CD4-positive, alpha-beta T cell (primary cell): ENCODE results near the gene PNPLA7. TPM values are rescaled to one million over a fixed set of nuclear protein-coding genes. Genes with fewer than 3 reads are reported as not detected.

Source experiments
- ATAC-seq: fragments of 200-7000 bp; cut with Tn5 transposase; one replicate; pipeline ENCODE4 v1.10.0; 2022; ENCODE audit warnings: mild to moderate bottlenecking; ENCODE audit not compliant: poor library complexity
- CTCF ChIA-PET: fragments of 350-600 bp; sonication (Branson Sonifier 250); formaldehyde crosslinking; loops from one replicate; lab custom pipeline; 2021; ENCODE audit warnings: antibody characterized with exemption, inconsistent platforms; lab: Charles Lee
- POLR2A ChIA-PET: fragments of 350-600 bp; sonication (Branson Sonifier 250); formaldehyde crosslinking; loops from one replicate; lab custom pipeline; 2021; ENCODE audit warnings: antibody characterized with exemption, inconsistent platforms; lab: Charles Lee
- DNase-seq, 14 experiments: peaks; one replicate each; pipeline ENCODE4 v3.0.0-alpha.2; 2013 to 2020; ENCODE audit warnings: mixed read lengths in 2 of 14
- H3K27ac ChIP-seq, 2 donors: one replicate each; pipeline versions ENCODE4 v1.5.1 to v1.7.0; 2013; ENCODE audit warnings: low read length in 2 of 2, low read depth in 1 of 2, mild to moderate bottlenecking in 1 of 2
- H3K27me3 ChIP-seq, 2 experiments: 1 replicate in 1 of 2; 2 replicates in 1 of 2; pipeline versions ENCODE4 v1.6.1 to v1.7.0; 2013; ENCODE audit warnings: low read length in 2 of 2, control low read depth in 1 of 2, mild to moderate bottlenecking in 1 of 2, moderate library complexity in 1 of 2; ENCODE audit not compliant: insufficient read depth in 2 of 2, control insufficient read depth in 1 of 2
- H3K36me3 ChIP-seq: one replicate; pipeline ENCODE4 v1.6.1; 2013; ENCODE audit warnings: low read length, control low read depth; ENCODE audit not compliant: insufficient read depth
- H3K4me1 ChIP-seq: one replicate; pipeline ENCODE4 v1.6.1; 2013; ENCODE audit warnings: low read length, control low read depth; ENCODE audit not compliant: insufficient read depth
- H3K4me3 ChIP-seq: one replicate; pipeline ENCODE4 v1.5.1; 2013; ENCODE audit warnings: mild to moderate bottlenecking, low read length, moderate library complexity
- H3K9me3 ChIP-seq, 2 experiments: 1 replicate in 1 of 2; 2 replicates in 1 of 2; pipeline versions ENCODE4 v1.6.1 to v1.7.0; 2013; ENCODE audit warnings: low read length in 2 of 2, mild to moderate bottlenecking in 2 of 2, control low read depth in 1 of 2, moderate library complexity in 1 of 2; ENCODE audit not compliant: control insufficient read depth in 1 of 2, insufficient read depth in 1 of 2
- H3K27ac Mint-ChIP-seq: one replicate; pipeline ENCODE4 v1.8.0; 2020; ENCODE audit warnings: mixed read lengths
- H3K27me3 Mint-ChIP-seq: one replicate; pipeline ENCODE4 v1.8.0; 2021; ENCODE audit warnings: mixed read lengths
- H3K36me3 Mint-ChIP-seq: one replicate; pipeline ENCODE4 v1.8.0; 2021; ENCODE audit warnings: low read depth, mixed read lengths
- H3K4me1 Mint-ChIP-seq: one replicate; pipeline ENCODE4 v1.8.0; 2021; ENCODE audit warnings: low read depth, mixed read lengths
- H3K4me3 Mint-ChIP-seq: one replicate; pipeline ENCODE4 v1.8.0; 2020; ENCODE audit warnings: mild to moderate bottlenecking, mixed read lengths
- H3K9me3 Mint-ChIP-seq: one replicate; pipeline ENCODE4 v1.8.0; 2020; ENCODE audit warnings: mixed read lengths
- intact Hi-C, 2 experiments: fragments of 100-400 bp; cut with DNase I in 1 of 2; cut with micrococcal nuclease in 1 of 2; formaldehyde crosslinking; loops; one replicate each; pipeline versions ENCODE4 v1.15.1 to v1.9.0; 2023 to 2025; cut with DNase I, micrococcal nuclease
- total RNA-seq, 174 experiments: library from RNA in 2 of 174; stranded (reverse) in 2 of 174; gene quantifications; one replicate each; pipeline ENCODE4 v1.2.3 and lab custom pipeline; 2021 to 2026
- TF ChIP-seq, protein P1 (sequence below): fragments of 200-600 bp; IDR thresholded peaks from one replicate; pipeline ENCODE4 v1.8.0; 2022; ENCODE audit warnings: antibody characterized with exemption, mild to moderate bottlenecking

Gene PNPLA7
- total RNA-seq, 2 experiments from 2014 or later = 7.8 to 8.4 TPM

GRCh38 chr9:137478962-137479861 is 71.0 kb downstream of the PNPLA7 start:
- Mint-ChIP-seq H3K27me3 (no peaks in the 10 kb centered on the region), H3K4me3 (no peak overlapping the region), H3K36me3 (peaks cover 8% of the 10 kb centered on the region), H3K9me3 (peaks cover 7% of the 10 kb centered on the region), H3K27ac (no peak overlapping the region), H3K4me1 (peaks cover 6% of the 10 kb centered on the region)
- Histone ChIP-seq H3K27ac (no peak overlapping the region), H3K9me3 (peaks cover 7 to 21% of the 10 kb centered on the region in 2 experiments), H3K4me1 (no peaks in the 10 kb centered on the region), H3K4me3 (no peak overlapping the region), H3K27me3 (no peaks in the 10 kb centered on the region), H3K36me3 (no peaks in the 10 kb centered on the region)
- intact Hi-C loops = no loop called here
- ChIA-PET CTCF (no interaction called here), POLR2A (no interaction called here)
- TF ChIP-seq, protein P1, sequence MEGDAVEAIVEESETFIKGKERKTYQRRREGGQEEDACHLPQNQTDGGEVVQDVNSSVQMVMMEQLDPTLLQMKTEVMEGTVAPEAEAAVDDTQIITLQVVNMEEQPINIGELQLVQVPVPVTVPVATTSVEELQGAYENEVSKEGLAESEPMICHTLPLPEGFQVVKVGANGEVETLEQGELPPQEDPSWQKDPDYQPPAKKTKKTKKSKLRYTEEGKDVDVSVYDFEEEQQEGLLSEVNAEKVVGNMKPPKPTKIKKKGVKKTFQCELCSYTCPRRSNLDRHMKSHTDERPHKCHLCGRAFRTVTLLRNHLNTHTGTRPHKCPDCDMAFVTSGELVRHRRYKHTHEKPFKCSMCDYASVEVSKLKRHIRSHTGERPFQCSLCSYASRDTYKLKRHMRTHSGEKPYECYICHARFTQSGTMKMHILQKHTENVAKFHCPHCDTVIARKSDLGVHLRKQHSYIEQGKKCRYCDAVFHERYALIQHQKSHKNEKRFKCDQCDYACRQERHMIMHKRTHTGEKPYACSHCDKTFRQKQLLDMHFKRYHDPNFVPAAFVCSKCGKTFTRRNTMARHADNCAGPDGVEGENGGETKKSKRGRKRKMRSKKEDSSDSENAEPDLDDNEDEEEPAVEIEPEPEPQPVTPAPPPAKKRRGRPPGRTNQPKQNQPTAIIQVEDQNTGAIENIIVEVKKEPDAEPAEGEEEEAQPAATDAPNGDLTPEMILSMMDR = no peak
- no peak for ATAC-seq
- peak in 1 of 14 experiments; percentile 17 for DNase-seq

GRCh38 chr9:137478613-137478961 is 71.6 kb downstream of the PNPLA7 start:
- peaks cover 6% of the 10 kb centered on the region for H3K4me1 Mint-ChIP-seq
- intact Hi-C loops = no loop called here
- no peaks in the 10 kb centered on the region for H3K27me3 ChIP-seq
- no peak overlapping the region for H3K4me3 Mint-ChIP-seq
- H3K4me1 ChIP-seq = no peaks in the 10 kb centered on the region
- H3K27ac ChIP-seq = no peak overlapping the region
- peaks cover 9% of the 10 kb centered on the region for H3K36me3 Mint-ChIP-seq
- H3K9me3 Mint-ChIP-seq = peaks cover 7% of the 10 kb centered on the region
- ATAC-seq = no peak
- TF ChIP-seq, protein P1 = no peak
- CTCF ChIA-PET = no interaction called here
- no peak overlapping the region for H3K27ac Mint-ChIP-seq
- H3K27me3 Mint-ChIP-seq = no peaks in the 10 kb centered on the region
- peak in 1 of 14 experiments; percentile 7 for DNase-seq
- no peak overlapping the region for H3K4me3 ChIP-seq
- peaks cover 7 to 26% of the 10 kb centered on the region in 2 experiments for H3K9me3 ChIP-seq
- POLR2A ChIA-PET = no interaction called here
- H3K36me3 ChIP-seq = no peaks in the 10 kb centered on the region

GRCh38 chr9:137477778-137478612 is 72.2 kb downstream of the PNPLA7 start:
- ATAC-seq = no peak
- CTCF ChIA-PET = no interaction called here
- Histone ChIP-seq H3K4me3 (no peak overlapping the region), H3K27ac (no peak overlapping the region), H3K9me3 (peaks cover 7 to 26% of the 10 kb centered on the region in 2 experiments), H3K4me1 (no peaks in the 10 kb centered on the region), H3K36me3 (no peaks in the 10 kb centered on the region), H3K27me3 (no peaks in the 10 kb centered on the region)
- H3K27ac Mint-ChIP-seq = no peak overlapping the region
- H3K4me3 Mint-ChIP-seq = no peak overlapping the region
- peaks cover 7% of the 10 kb centered on the region for H3K9me3 Mint-ChIP-seq
- H3K36me3 Mint-ChIP-seq = peaks cover 9% of the 10 kb centered on the region
- TF ChIP-seq, protein P1 = no peak
- peaks cover 6% of the 10 kb centered on the region for H3K4me1 Mint-ChIP-seq
- intact Hi-C loops = no loop called here
- POLR2A ChIA-PET = no interaction called here
- DNase-seq = peak in 1 of 14 experiments; percentile 18
- H3K27me3 Mint-ChIP-seq = no peaks in the 10 kb centered on the region
